T47D (cell line): ENCODE results near the gene C5orf58.
"Not testable (repeated sequence)": the region's sequence is repeated elsewhere in the genome, so short reads cannot be mapped to it uniquely, and the experiment has no call there.

Experiments
- DNase-seq, 2 experiments: peaks; one replicate each; pipeline versions ENCODE4 v3.0.0 to v3.0.0-alpha.2; 2011 to 2012; ENCODE audit warnings: low read depth in 1 of 2, low spot score in 1 of 2
- JUND ChIP-seq: IDR thresholded peaks from 2 replicates; pipeline ENCODE4 v1.6.1; 2012; ENCODE audit warnings: low read depth
- in situ Hi-C: cut with HindIII; loops from 2 replicates; pipeline ENCODE4 v1.10.0; 2016; ENCODE audit warnings: low sequenced_read_pairs, low pct_unique_long_range_greater_than_20kb

Gene C5orf58

DNA sequence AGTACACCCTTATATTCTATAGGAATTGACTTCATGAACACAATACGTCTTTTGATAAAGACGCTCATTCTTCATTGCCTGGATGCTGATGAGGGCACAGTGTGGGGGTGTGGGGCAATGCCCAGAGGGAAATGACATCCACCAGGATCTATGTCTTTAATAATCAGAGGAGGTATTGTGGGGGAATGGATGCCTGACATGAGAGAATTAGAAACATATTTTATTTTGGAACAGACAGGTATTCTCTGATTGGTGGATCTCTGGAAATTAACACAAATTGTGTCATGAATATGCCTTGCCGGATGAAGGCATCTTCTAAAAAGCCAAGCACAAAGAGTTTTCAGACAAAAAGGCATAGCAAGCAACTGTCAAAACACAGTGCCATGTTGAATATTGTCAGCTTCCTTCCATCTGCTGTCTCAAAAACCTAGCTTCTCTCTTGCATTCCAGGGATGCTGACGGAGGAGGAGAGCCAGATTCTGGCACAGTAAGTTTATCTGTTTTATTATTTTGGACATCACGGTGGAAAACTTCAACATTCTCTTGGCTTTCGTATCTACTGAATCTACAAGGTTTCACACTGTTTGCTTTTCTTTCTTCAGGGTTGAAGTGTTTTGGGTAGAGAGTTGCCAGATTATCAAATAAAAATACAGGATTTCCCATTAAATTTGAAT lies 3.9 kb upstream of the C5orf58 start:
- TF ChIP-seq JUND: no peak
- in situ Hi-C loops: no loop called here
- DNase-seq: no peak

DNA sequence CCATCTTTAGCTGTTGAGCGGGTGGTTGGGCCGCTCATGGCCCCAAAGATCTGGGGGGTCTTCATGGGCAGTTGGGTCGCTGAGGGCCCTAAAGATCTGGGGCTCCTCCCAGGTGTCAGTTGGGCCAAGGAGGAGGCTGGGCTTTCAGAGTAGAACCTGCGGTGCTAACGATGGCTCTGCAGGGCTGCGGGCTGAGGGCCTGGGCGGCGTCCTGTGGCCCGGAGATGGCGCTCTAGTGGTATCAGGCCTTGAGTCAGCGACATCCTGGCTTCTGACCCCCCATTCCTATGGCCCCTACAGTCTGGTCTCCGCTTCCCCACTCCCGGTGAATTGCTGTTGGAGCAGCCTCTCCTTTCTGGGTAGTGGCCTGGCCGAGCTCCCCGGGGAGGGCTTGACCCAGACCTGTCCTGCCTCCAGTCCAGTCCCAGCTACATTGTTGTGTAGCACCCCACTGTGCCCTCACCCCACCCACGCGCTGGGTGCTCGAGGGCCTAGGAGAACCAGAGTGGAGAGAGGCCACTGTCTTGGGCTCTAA lies 640 bp downstream of the C5orf58 start:
- no peak for TF ChIP-seq JUND
- in situ Hi-C loops: no loop called here
- DNase-seq: no peak

DNA sequence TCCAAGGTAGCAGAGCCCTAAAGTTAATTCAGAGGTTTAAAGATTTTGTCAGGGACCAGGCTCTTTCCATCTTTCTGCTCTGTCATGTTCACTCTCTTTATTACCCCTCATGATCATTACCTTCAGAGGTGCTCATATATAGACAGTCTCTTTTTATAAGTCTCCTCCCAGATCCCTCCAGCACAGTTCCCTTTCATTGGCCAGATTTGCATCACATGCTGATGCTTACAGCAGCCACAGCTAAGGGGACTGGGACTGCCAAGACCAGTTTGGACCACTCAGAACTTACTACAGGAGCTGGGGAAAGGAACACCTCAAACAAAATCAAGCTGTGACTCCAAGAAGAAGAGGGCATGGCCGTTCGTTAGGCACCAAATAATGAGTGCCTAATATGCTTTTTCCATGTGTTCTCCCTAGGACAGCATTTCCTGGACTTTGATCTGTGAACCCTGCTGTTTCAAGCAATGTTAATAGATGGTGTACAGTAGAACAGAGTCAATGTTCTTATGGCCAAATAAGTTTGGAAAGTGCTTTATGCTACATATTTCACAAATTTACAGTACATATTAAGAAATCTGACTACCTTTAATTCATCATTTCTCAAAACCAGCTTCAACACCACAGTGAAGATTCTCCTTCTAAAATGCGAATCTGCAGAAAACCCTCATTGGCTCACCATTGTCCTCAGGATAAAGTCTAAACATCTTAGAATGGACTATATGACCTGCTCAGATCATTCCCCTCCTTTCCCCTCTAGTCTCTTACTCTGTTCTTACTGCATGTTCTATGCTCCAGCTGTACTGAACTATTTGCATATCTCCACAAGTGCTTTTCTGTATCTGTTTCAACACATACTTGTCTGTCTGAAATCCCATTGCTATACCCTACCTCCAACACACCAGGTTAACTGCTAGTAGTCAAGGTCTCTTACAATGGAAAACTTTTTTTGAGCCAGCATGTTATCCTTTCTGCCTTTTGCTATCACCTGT lies 3.4 kb downstream of the C5orf58 start:
- DNase-seq: no peak
- TF ChIP-seq JUND: no peak
- in situ Hi-C loops: no loop called here

DNA sequence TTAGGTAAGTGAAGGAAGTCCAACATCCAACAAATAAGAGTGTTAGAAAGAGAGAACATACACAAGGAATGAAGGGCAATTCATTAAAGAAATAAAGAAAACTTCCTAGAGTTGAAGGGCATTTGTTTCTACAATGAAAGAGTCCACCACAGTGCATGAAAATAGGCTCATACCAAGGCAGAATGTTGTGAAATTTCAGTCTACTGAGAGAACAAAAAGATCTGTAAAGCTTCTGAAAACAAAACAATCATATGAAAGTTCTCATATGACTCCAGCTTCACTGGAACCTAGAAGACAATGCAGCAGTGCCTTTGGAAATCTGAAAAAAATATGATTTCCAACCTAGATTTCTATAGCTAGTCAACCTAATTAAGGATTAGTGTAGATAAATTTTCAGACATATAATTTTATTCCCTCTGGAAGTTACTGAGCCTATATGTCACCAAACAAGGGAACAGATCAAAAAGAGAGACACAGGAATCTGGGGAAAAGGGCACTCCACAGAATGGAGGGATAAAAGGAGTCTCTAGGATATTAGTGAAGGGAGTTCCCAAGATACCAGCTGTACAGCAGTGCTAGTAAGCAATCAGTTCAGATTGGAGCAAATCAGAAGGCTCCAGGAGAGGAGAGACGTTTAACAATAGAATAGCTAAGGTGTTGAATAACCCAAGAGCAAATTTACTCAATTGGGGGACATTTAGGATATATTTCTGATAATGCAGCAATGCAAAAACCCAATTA lies 5.8 kb downstream of the C5orf58 start:
- DNase-seq: no peak
- in situ Hi-C loops: no loop called here
- no peak for TF ChIP-seq JUND

DNA sequence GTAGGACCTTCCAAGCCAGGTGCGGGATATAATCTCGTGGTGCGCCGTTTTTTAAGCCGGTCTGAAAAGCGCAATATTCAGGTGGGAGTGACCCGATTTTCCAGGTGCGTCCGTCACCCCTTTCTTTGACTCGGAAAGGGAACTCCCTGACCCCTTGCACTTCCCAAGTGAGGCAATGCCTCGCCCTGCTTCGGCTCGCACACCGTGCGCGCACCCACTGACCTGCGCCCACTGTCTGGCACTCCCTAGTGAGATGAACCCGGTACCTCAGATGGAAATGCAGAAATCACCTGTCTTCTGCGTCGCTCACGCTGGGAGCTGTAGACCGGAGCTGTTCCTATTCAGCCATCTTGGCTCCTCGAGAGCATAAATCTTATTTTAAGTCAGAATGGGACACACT lies 12.7 kb downstream of the C5orf58 start:
- in situ Hi-C loops, DNase-seq: not testable (repeated sequence)

DNA sequence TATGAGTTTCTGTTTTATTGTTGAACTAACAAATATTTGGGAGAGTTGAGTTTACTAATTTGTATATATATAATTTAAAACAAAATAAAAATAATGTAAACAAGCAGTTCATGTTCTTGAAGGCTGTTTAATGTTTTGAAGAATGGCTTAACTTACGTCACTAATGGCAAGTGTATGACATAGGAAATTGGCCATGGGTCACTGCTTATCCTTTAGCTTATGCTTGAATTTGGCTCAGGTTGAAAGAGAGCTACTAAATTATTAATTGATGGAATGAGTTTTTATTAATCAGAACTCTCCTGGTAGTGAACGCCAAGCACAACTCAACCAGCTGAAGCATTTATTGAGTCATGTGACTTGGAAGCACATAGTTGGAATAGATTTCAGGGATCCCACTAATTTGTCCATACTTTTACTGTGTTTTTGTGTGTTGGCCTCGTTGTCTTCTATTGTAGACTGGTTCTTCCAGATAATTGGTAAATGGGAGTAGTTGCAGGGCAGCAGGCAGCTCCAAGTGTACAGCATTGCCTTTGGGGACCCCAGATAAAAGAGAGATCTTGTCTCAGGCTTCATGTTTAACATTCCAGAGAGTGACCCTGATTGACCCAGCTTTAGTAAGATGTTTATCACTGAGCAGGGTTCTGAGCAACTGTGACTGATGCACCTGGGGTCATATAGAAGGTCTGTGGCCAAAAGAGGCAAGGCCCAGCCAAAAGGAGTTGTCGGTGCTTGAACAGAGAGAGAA lies 13.5 kb downstream of the C5orf58 start:
- DNase-seq: no peak
- in situ Hi-C loops: no loop called here
- no peak for TF ChIP-seq JUND

DNA sequence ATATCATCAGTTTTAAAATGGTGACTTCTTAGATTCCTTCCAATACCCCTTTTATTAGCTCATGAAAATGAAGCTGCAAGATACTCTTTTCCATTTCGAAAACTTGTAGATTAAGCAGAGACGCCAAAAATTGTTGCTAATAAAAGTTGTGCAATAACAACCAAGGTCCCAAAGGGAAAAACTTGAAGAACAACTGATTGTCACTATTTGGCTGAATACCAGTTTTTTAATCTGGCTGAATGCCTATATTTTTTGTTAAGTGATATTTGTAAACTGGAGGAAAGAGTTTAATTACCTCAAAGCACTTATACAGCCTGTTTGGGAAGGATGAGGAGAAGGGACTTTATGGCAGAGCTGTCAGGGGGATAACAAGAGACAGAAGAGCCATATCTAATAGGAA lies 14.6 kb downstream of the C5orf58 start:
- in situ Hi-C loops: no loop called here
- no peak for DNase-seq
- TF ChIP-seq JUND: no peak

DNA sequence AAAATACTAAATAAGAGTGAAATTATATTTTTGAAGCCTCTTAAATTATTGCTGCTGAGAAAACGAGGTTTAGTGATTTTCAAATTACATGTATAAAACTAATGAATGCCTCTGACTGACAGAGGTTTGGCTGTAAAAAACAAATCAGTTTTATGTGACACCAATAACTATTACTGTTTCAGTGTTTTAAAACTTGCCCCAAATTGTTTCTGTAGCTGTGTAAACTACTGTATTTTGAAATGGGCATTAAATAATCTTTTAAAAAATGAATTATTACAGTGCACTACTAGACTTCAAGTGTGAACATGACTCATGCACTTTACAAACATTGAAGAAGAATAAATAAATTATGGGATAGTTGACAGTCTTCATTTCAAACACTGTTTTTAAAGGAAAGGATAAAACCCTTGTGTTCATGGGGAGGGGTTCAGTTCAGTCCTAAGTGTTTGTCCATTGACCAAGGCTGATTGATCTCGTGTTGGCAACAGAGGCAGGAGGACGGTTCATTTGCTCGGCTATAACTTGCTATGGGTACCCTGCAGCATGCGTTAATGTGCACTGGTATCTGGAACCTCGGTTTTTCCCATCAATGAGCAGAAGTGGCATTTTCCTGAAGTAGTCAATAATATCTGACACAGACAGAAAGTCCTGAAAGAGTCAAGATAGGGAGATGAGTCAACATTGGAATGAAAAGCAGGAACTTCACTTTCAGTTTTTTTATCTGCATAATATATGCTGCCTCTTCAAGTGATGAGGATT lies 15.6 kb downstream of the C5orf58 start:
- in situ Hi-C loops: no loop called here
- DNase-seq: no peak
- TF ChIP-seq JUND: no peak

DNA sequence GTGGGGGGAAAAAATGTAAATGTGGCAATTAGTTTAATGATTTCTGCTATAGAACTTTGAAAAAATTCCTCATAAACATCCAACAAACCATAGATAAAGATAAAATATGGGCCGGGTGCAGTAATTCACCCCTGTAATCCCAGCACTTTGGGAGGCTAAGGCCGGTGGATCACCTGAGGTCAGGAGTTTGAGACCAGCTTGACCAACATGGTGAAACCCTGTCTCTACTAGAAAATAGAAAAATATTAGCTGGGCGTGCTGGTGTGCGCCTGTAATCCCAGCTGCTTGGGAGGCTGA lies 16.1 kb downstream of the C5orf58 start:
- in situ Hi-C loops, DNase-seq: not testable (repeated sequence)

DNA sequence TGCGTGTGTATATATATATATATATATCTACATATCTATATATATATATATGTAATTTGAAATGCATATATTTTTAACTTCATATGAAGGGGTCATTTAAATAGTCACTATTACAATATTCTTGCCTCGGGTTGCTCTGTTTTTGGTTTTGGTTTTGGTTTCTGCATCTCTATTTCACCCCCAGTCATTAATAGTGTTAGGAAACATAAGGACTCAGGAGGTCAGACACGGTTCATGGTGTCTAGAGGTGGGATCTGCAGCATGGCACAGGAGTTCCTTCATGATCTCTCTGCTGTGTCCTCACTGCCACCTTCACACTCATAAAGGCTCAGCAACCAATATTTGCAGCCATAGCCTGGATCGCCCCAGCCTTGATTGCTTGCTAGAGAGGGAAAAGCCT lies 16.6 kb downstream of the C5orf58 start:
- no peak for DNase-seq
- in situ Hi-C loops: no loop called here
- no peak for TF ChIP-seq JUND

DNA sequence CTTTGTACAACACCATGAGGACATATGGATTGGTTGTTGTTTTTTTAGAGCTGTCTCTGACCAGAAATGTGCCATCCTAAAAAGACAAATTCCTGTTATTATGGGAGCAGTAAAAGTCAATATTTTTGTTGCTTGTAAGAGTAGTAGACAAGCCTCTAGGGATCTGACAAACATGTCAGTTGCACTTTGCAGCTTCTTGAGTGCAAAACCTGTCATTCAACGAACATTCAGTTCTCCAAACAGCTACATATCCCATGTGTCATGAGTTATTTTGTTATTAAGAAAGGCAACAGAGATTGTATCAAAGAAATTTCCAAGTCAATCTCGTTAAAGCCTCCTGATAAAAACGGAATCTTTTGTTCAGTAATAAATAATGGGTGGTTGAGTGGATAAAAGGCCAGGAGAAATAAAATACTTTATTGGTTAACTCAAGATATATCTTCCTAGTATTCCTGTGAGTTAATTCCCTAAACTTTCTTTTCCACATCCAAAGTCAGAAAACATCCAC lies 18.1 kb downstream of the C5orf58 start:
- no peak for TF ChIP-seq JUND
- DNase-seq: no peak
- in situ Hi-C loops: no loop called here
